ENCODE data around the gene CACNA1D. TPM values are rescaled to one million over a fixed set of nuclear protein-coding genes. Genes with fewer than 3 reads are reported as not detected.
"Not testable (repeated sequence)": the region's sequence is repeated elsewhere in the genome, so short reads cannot be mapped to it uniquely, and the experiment has no call there.

Gene CACNA1D
- total and polyA plus RNA-seq, 2 donors (not counting 3 experiments of a cell fraction or from before 2014, with no cell fraction given) = 0.06 TPM; not detected in 1

DNA sequence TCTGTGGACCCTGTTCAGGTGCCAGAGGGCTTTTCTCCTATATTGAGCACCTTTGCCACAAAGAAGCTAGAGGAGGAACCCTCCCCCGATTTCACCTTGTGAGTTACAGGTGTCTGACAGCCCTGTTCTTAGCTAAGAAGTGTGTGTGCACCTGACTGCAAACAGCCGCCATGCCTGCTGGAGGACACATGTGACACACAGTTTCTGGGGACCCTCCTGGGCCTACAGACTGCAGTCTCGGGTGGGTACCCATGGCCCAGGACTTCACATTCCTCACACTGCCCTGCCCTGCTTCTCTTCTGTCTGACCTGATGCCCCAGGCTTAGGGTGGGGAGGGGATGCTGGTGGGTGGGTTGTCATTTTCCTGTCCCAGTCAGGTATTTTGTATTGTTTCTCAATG, 140.6 kb downstream of the CACNA1D start:
- no peak overlapping the region for H3K27ac ChIP-seq (ENCODE audit: insufficient read depth, low read depth, low read length)

DNA sequence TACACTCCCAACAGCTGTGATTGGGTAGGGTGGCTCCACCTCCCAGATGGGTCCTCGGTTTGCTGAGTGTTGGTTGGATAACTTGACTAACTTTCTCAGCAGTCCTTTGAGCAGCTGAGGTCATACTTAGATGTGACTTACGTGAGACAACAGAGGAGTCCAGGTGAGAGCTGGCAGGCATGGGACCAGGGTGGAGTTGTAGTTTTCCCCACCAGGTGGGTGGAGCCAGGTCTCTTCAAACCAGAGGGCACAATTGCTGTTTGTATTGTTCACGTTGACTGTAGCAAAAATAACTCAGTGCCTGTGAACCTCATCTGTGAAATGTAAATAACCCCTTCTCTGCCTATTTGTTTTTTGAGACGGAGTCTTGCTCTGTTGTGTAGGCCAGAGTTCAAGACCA, 144.4 kb downstream of the CACNA1D start:
- H3K9ac ChIP-seq (replicated peaks; ENCODE audit: extremely low read depth, insufficient read depth, low read length); H4K20me1 ChIP-seq (replicated peaks; ENCODE audit: control insufficient read depth, extremely low read depth, insufficient read depth, low read length); DNase-seq (ENCODE audit: low read depth, low spot score); H3K4me2 ChIP-seq (ENCODE audit: insufficient read depth, low read length); intact Hi-C loops (cut with micrococcal nuclease); H3K9me3 ChIP-seq (replicated peaks; ENCODE audit: control insufficient read depth, insufficient read depth, low read length); H3K9me1 ChIP-seq (replicated peaks; ENCODE audit: control insufficient read depth, extremely low read depth, insufficient read depth, low read length); POLR2A ChIA-PET; H3K27me3 ChIP-seq (ENCODE audit: control insufficient read depth in 2 of 2, insufficient read depth in 2 of 2, low read length in 2 of 2); H2AFZ ChIP-seq (ENCODE audit: low read depth, low read length); H3K27ac ChIP-seq (ENCODE audit: insufficient read depth, low read depth, low read length); BruUV-seq (replicated peaks); H3K36me3 ChIP-seq (ENCODE audit: control insufficient read depth in 2 of 2, extremely low read depth in 1 of 2, insufficient read depth in 2 of 2, low read length in 2 of 2); H3K4me3 ChIP-seq (replicated peaks in 1 of 3; ENCODE audit: insufficient read depth in 1 of 3, low read depth in 1 of 3, low read length in 3 of 3); CTCF ChIA-PET; H3K4me1 ChIP-seq (ENCODE audit: control insufficient read depth, extremely low read depth, insufficient read depth, low read length); H3K79me2 ChIP-seq (ENCODE audit: control insufficient read depth, insufficient read depth, low read length); FAIRE-seq; dilution Hi-C loops (cut with MboI; ENCODE audit: extremely low pct_ligation_motif_present, low sequenced_read_pairs): not testable (repeated sequence)

More for the DNA sequence above, 140.6 kb downstream of the CACNA1D start:
- no peaks in the 10 kb centered on the region for H3K27me3 ChIP-seq (ENCODE audit: control insufficient read depth in 2 of 2, insufficient read depth in 2 of 2, low read length in 2 of 2)
- intact Hi-C loops (cut with micrococcal nuclease) = no loop called here
- no peak overlapping the region for H3K4me2 ChIP-seq (ENCODE audit: insufficient read depth, low read length)
- CTCF ChIA-PET = no interaction called here
- dilution Hi-C loops (cut with MboI; ENCODE audit: extremely low pct_ligation_motif_present, low sequenced_read_pairs) = no loop called here
- H3K36me3 ChIP-seq (ENCODE audit: control insufficient read depth in 2 of 2, extremely low read depth in 1 of 2, insufficient read depth in 2 of 2, low read length in 2 of 2) = no peaks in the 10 kb centered on the region
- no peak overlapping the region for H3K4me3 ChIP-seq (replicated peaks in 1 of 3; ENCODE audit: insufficient read depth in 1 of 3, low read depth in 1 of 3, low read length in 3 of 3)
- POLR2A ChIA-PET = no interaction called here
- H3K9ac ChIP-seq (replicated peaks; ENCODE audit: extremely low read depth, insufficient read depth, low read length) = no peak overlapping the region
- H2AFZ ChIP-seq (ENCODE audit: low read depth, low read length) = no peak overlapping the region
- no peaks in the 10 kb centered on the region for H3K4me1 ChIP-seq (ENCODE audit: control insufficient read depth, extremely low read depth, insufficient read depth, low read length)
- no peaks in the 10 kb centered on the region for H3K9me1 ChIP-seq (replicated peaks; ENCODE audit: control insufficient read depth, extremely low read depth, insufficient read depth, low read length)
- no peak for DNase-seq (ENCODE audit: low read depth, low spot score)
- no peaks in the 10 kb centered on the region for H4K20me1 ChIP-seq (replicated peaks; ENCODE audit: control insufficient read depth, extremely low read depth, insufficient read depth, low read length)
- FAIRE-seq = no peak
- no TSS peak for BruUV-seq (replicated peaks)
- H3K79me2 ChIP-seq (ENCODE audit: control insufficient read depth, insufficient read depth, low read length) = no peaks in the 10 kb centered on the region
- TF ChIP-seq POLR2AphosphoS5 (IDR thresholded peaks at IDR 0.05; ENCODE audit: insufficient read depth, low read depth, low read length) (no peak), JUN (IDR thresholded peaks at IDR 0.05; ENCODE audit: borderline replicate concordance, insufficient read depth, insufficient read length, low read depth) (no peak), FOS (IDR thresholded peaks at IDR 0.05; ENCODE audit: borderline replicate concordance, insufficient read depth, low read length) (no peak), EZH2 (IDR thresholded peaks at IDR 0.05; ENCODE audit: borderline replicate concordance, low read depth, low read length, severe bottlenecking) (no peak), GATA2 (IDR thresholded peaks at IDR 0.05; ENCODE audit: insufficient read depth, insufficient read length, low read depth, low read length) (no peak), POLR2A (IDR thresholded peaks at IDR 0.05; ENCODE audit: low read depth, low read length) (no peak), MAX (IDR thresholded peaks at IDR 0.05; ENCODE audit: insufficient read depth, insufficient read length) (no peak), MYC (IDR thresholded peaks at IDR 0.05; ENCODE audit: low read depth, low read length) (no peak)
- TF ChIP-seq, protein P1, sequence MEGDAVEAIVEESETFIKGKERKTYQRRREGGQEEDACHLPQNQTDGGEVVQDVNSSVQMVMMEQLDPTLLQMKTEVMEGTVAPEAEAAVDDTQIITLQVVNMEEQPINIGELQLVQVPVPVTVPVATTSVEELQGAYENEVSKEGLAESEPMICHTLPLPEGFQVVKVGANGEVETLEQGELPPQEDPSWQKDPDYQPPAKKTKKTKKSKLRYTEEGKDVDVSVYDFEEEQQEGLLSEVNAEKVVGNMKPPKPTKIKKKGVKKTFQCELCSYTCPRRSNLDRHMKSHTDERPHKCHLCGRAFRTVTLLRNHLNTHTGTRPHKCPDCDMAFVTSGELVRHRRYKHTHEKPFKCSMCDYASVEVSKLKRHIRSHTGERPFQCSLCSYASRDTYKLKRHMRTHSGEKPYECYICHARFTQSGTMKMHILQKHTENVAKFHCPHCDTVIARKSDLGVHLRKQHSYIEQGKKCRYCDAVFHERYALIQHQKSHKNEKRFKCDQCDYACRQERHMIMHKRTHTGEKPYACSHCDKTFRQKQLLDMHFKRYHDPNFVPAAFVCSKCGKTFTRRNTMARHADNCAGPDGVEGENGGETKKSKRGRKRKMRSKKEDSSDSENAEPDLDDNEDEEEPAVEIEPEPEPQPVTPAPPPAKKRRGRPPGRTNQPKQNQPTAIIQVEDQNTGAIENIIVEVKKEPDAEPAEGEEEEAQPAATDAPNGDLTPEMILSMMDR (IDR thresholded peaks at IDR 0.05; ENCODE audit: extremely low read depth in 1 of 2, insufficient read depth in 1 of 2, low read depth in 1 of 2, low read length in 2 of 2) = no peak
- H3K9me3 ChIP-seq (replicated peaks; ENCODE audit: control insufficient read depth, insufficient read depth, low read length) = no peaks in the 10 kb centered on the region
